Heart left ventricle (tissue), 13 donors: ENCODE measurements around the gene FAM3B.

Experiments used
- POLR2A ChIP-seq, 2 donors: fragments of 450-650 bp; IDR thresholded peaks; one replicate each; pipeline ENCODE4 v1.6.1; 2017; ENCODE audit warnings: antibody characterized with exemption in 2 of 2, mild to moderate bottlenecking in 2 of 2, moderate library complexity in 2 of 2
- TF ChIP-seq, protein P1 (sequence below), 12 donors: fragments of 200-600 bp; sonication (generic) in 4 of 12; IDR thresholded peaks; one replicate each; pipeline versions ENCODE4 v1.5.0 to v1.8.0; 2018 to 2022; ENCODE audit warnings: antibody characterized with exemption in 12 of 12, mild to moderate bottlenecking in 5 of 12
- donor health status: ischemic (EF 13 %, LVEDD 7.1; RV severe dilation, severe dysfunction).
- donor health status: DM: no; HTN: yes; CAD: no.
- donor health status: DM: no; HTN: no; CAD: no.
- donor health status: ischemic (EF 25% LVEDD 6.9; RV normal size, moderate dysfunction).
- donor health status: ischemic (EF 25% LVEDD 5.7; RV mildly dilated, moderate dysfunction).
- donor health status: ischemic (EF 35%, LVEDD 5.7; RV mildly dilated, moderate dysfunction).
- donor health status: nonischemic (EF 11% LVEDD 7.7; RV severe dilation, severe dysfunction).
- donor health status: DM: yes; HTN: yes; CAD: no.
- donor health status: PGD.
- donor health status: ischemic (EF 29% LVEDD 5.4; RV normal size, mild dysfunction).
- donor health status: nonischemic (EF 23%, LVEDD 6.1; RV moderate dilation, normal function).

GRCh38 chr21:41282412-41282811, 34.2 kb upstream of the FAM3B start:
- TF ChIP-seq, protein P1, sequence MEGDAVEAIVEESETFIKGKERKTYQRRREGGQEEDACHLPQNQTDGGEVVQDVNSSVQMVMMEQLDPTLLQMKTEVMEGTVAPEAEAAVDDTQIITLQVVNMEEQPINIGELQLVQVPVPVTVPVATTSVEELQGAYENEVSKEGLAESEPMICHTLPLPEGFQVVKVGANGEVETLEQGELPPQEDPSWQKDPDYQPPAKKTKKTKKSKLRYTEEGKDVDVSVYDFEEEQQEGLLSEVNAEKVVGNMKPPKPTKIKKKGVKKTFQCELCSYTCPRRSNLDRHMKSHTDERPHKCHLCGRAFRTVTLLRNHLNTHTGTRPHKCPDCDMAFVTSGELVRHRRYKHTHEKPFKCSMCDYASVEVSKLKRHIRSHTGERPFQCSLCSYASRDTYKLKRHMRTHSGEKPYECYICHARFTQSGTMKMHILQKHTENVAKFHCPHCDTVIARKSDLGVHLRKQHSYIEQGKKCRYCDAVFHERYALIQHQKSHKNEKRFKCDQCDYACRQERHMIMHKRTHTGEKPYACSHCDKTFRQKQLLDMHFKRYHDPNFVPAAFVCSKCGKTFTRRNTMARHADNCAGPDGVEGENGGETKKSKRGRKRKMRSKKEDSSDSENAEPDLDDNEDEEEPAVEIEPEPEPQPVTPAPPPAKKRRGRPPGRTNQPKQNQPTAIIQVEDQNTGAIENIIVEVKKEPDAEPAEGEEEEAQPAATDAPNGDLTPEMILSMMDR (IDR thresholded peaks at IDR 0.05): no peak
- TF ChIP-seq POLR2A (IDR thresholded peaks at IDR 0.05): no peak
